GM19328 (cell line): ENCODE measurements around the gene P2RX1.

Experiments used
- ATAC-seq: cut with Tn5 transposase; IDR thresholded peaks from one replicate; pipeline ENCODE4 v1.9.1; 2021; ENCODE audit warnings: mild to moderate bottlenecking, moderate library complexity; ENCODE audit not compliant: unreplicated experiment

P2RX1 gene

GRCh38 chr17:3907483-3908216, 8.6 kb downstream of the P2RX1 start:
- ATAC-seq = no peak

GRCh38 chr17:3906881-3907280, 9.4 kb downstream of the P2RX1 start:
- no peak for ATAC-seq

- ATAC-seq = no peak
Measured at GRCh38 chr17:3905017-3905520, 11.2 kb downstream of the P2RX1 start.

GRCh38 chr17:3904501-3904900, 11.8 kb downstream of the P2RX1 start:
- no peak for ATAC-seq

GRCh38 chr17:3903881-3904290, 12.4 kb downstream of the P2RX1 start:
- no peak for ATAC-seq

DNA sequence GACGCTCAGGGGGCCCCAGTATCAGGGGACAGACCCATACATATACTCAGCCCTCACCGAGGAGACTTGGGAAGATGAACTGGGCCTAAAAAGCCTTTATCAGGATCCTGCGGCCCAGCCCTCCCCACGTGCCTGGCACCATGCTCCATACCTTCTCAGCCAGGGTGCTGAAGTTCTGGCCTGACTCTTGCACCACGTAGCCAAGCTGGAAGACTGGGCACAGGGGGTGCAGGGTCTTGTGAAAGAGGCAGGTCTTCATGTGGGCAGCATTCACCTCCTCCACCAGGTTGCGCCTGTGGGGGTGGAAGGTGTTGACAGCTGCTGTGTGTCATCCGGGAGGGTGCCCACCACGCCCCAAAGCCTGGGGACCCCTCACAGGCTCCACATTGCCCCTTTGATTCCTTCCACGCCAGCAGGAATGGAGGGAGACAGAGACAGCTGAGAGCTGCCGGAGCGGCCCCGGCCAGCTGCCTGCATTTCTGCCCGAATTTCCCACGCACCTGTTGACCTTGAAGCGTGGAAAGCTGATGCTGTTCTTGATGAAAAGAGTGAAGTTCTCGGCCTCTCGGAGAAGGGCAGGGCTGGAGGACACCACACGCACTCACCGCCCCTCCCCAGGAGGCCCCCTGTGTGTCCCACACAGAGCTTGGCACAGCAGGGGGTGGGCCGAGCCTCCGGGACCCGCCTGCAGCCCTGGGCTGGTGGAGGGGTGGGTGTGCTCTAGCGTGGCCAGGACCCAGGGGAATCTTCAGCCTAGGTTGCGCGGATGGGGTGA, 13.0 kb downstream of the P2RX1 start:
- ATAC-seq = no peak

DNA sequence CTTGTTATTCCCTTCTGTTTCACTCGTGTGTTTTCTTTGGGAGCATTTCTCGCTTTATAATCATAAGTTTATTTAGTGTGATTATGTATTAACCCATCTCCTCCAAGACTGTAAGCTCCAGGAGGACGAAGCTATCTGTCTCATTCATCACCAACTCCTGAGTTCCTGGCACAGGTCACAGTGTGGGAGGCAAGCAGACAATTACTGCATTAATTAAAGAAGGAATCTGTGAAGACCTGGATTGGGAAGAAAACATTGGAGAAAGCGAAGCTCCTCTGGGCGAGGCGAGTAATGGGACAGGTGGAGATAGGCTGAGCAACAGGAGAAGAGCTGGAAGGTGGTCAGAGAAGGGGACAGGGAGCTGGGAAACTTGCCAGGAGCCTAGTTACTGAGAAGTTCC, 15.6 kb downstream of the P2RX1 start:
- ATAC-seq = no peak

DNA sequence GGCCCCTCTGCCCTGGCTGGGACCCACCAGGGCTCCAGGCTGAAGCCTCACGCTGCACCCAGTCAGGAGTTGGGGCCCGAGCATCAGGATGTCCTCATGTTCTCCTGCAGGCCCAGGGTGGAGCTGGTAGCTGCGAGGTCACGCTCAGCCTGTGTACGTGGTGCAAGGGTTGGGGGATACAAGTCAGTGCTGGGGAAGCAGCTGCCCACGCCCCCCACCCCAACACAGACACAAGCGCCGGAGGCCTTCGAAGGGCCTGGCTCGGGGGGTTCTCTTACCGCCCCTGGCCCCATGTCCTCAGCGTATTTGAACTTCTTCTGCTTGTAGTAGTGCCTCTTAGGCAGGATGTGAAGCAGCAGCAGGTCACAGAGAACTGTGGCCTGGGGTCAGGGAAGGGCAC, 18.5 kb downstream of the P2RX1 start:
- ATAC-seq = no peak

DNA sequence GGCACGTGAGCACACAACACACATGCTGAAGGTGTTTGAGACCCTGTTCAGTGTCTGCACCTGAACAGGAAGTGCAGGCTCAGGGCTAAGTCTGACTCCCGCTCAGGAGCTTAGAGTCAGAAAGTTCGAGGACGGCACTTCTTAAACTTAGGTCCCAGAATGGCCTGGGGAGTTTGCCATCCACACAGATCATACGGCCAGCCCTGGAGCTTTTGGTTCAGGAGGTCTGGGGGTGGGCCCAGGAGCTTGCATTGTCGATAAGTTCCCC, 19.4 kb downstream of the P2RX1 start:
- ATAC-seq = no peak

- no peak for ATAC-seq
Measured at GRCh38 chr17:3896108-3896967, 19.9 kb downstream of the P2RX1 start.

DNA sequence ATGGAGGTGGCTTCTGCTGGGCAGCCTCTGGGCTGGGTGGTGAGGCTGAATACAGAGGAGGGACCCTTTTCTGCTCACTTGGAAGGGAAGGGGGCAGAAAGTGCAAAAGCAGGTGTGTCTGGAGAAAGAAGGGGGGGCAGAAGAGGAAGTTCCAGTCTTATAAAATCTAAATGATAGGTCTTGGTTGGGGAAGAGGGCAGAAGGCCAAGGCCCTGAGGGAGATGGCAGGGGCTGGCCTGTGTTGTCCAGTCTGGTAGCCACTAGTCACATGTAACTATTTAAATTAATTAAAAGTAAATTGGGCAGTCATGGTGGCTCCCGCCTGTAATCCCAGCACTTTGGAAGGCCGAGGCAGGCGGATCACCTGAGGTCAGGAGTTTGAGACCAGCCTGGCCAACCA, 20.9 kb downstream of the P2RX1 start:
- ATAC-seq = no peak

GRCh38 chr17:3894911-3895343, 21.3 kb downstream of the P2RX1 start:
- no peak for ATAC-seq

DNA sequence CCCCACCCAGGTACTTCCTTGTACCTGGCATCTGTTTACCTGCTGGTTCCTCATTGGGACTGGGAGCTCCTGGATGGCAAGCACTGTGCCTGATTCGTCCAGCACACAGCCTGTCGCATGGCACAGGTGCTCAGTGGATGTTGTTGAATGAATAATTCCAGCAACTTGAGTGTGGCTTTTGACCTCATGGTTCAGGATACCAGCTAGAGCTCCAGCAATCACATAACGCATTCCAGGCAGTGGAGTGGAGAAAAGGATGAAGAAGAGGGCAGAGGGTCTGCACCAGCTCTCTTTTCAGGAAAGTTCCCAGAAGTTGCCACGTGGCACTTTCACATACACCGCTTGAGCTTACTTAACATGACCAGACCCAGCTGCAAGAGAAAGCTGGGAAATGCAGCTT, 22.1 kb downstream of the P2RX1 start:
- ATAC-seq = no peak

- ATAC-seq = no peak
Measured at GRCh38 chr17:3893720-3894116, 22.5 kb downstream of the P2RX1 start.

- peak; percentile 92 for ATAC-seq
Measured at GRCh38 chr17:3893003-3893719, 23.1 kb downstream of the P2RX1 start, which contains the start of gene CAMKK1. TSS of gene CAMKK1 (minus strand) at chr17:3893053. CDS start at chr17:3885687, 7,366 bp downstream.

- ATAC-seq = no peak
Measured at GRCh38 chr17:3892095-3892998, 23.9 kb downstream of the P2RX1 start.

DNA sequence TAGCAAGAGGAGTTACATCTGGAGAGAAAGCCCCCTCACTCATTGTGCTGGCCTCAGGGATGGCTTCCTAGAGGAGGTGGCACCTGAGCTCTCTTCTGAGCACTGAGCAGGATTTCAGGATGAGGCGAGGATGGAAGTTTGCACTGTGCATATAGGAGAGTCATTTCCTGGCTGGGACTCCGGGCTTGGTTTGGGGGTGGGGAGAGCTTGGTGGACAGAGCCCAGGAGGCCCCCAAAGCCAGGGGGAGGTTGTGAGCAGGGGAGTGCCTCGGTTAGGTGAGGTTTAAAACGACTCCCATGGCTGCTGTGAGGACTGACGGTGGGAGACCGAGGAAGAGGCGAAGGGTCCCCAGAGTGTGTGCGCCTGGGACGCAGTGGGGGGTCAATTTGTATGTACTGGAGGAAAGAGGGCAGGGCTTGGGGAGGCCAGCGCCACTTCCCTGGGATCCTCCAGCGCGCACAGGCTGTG, 24.6 kb downstream of the P2RX1 start:
- no peak for ATAC-seq

DNA sequence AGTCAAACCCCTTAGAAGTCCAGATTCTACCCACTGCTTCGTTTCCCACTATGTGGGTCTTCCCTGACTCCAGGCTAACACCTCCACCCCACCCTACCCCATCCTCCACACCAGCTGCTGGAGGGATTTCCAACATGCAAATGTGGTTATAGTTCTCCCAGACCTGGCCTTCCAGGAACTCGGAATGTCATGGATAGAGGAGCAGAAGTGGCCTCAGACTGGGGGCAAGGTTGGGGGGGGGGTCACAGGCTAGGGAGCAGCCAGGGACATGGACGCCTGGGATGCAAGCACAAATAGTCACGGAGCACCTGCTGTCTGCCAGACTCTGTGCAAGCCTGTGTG, 25.4 kb downstream of the P2RX1 start:
- no peak for ATAC-seq

DNA sequence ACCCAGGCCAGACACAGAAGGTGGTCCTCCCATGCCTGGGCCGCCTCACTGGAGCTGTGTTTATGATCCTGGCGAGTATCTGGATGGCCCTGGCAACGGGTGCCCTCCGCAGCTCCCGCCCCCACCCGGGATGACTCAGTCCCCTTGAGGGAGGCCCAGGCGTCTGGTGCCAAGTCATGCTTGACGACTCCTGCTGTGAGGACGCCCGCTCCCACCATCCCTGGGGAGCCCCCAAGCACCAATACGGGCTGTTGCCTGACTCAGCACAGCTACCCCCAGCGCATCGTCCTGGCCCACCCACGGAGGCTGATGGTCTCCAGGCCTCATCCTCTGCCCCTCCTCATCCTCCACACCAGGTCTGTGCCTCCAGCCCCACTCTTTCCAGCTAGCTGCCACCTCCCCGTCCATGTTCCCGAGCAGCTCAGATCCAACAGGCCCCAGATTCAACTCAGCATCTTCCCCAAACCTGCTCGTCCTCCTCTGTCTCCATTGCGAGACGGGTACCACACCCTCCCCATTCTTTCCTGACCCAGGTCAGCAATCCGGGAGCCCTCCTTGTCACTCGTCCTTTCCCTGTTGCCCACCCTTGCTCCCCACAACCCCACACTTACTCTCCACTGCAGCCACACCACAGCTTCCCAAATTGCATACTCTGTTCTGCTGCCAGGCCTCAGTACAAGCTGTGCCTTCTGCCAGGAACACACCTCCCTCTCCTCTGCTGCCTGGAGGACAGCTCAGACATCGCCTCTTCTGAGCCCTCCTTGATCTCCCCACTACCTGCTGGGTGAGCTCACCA, 26.0 kb downstream of the P2RX1 start:
- ATAC-seq = no peak
